ENCODE data around the gene SNRNP35. TPM values are rescaled to one million over a fixed set of nuclear protein-coding genes. Genes with fewer than 3 reads are reported as not detected.
"Not testable (repeated sequence)": the region's sequence is repeated elsewhere in the genome, so short reads cannot be mapped to it uniquely, and the experiment has no call there.

The SNRNP35 gene, protein sequence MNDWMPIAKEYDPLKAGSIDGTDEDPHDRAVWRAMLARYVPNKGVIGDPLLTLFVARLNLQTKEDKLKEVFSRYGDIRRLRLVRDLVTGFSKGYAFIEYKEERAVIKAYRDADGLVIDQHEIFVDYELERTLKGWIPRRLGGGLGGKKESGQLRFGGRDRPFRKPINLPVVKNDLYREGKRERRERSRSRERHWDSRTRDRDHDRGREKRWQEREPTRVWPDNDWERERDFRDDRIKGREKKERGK
- total RNA-seq: 10 to 100 TPM; 21.5 to 21.8 TPM

- Mint-ChIP-seq H3K4me3 (peak within 1 kb of the TSS; percentile 97), H3K9me3 (no peaks in the 10 kb centered on the region), H3K4me1 (ENCODE audit: low read depth) (peaks cover 25% of the 10 kb centered on the region), H3K27me3 (ENCODE audit: low read depth) (no peaks in the 10 kb centered on the region), H3K27ac (peak within 1 kb of the TSS; percentile 100), H3K36me3 (ENCODE audit: low read depth) (peaks cover 17% of the 10 kb centered on the region)
- intact Hi-C loops (cut with micrococcal nuclease): loop anchor here (1.0 to 2.0 kb wide), 7 partner anchors 10 to 483 kb away; partner anchors contain the start of genes KMT5A, MPHOSPH9, MTRFR and OGFOD2
- CTCF ChIA-PET: interaction anchor here (0.7 to 1.2 kb wide), 3 partner anchors 9 to 162 kb away, joined by 3 read pairs; no protein-coding TSS in a partner anchor
- peak; percentile 83 for DNase-seq
These were observed at the start of gene SNRNP35 for GRCh38 chr12:123457980-123458779. Gene SNRNP35, plus strand, starts transcription at chr12:123458139. Its CDS starts 7,402 bp downstream, at chr12:123465541.

DNA sequence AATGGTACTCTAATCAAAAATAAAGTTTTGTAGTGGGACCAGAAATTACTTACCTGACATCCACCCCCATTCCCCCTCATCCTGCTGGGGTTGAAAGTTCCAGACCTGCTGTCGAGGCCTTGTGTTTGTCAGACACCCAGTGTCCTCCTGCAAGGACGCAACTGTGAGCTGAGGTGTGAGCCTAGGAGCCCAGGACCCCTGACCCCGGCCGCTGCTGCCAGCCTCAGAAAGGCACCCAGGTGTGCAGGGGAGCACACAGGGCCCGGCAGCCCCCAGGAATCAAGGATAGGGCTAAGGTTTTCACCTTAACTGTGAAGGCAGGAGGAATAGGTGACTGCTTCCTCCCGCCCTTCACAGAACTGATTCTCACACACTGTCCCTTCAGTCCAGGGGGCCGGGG, 49.3 kb upstream of the SNRNP35 start:
- H3K4me3 Mint-ChIP-seq; H3K9me3 Mint-ChIP-seq; H3K4me1 Mint-ChIP-seq (ENCODE audit: low read depth); CTCF ChIA-PET; DNase-seq; H3K27ac Mint-ChIP-seq; H3K27me3 Mint-ChIP-seq (ENCODE audit: low read depth); intact Hi-C loops (cut with micrococcal nuclease): not testable (repeated sequence)
- peaks cover 22% of the 10 kb centered on the region for H3K36me3 Mint-ChIP-seq (ENCODE audit: low read depth)

DNA sequence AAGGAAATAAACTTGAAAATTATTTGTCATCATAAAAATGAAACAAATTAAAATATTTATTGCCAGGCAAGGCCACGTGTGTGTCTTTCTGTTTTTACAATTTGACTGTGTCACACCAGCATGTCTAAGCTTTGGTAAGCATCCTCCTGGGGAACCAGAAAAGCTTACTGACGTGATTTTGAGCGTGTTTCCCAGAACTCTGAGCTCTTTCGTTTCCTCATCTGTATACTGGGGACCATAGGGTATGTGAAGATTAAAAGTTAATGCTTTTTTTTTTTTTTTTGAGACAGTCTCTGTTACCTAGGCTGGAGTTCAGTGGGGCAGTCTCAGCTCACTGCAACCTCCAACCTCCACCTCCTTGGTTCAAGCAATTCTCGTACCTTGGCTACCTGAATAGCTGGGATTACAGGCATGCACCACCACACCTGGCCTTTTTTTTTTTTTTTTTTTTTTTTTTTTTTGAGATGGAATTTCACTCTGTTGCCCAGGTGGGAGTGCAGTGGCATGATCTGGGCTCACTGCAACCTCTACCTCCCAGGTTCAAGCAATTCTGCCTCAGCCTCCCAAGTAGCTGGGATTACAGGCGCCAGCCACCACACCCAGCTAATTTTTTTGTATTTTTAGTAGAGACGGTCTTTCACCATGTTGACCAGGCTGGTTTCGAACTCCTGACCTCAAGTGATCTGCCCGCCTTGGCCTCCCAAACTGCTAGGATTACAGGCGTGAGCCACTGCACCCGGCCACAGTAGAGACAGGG, 48.5 kb upstream of the SNRNP35 start:
- H3K9me3 Mint-ChIP-seq; H3K27me3 Mint-ChIP-seq (ENCODE audit: low read depth); H3K4me1 Mint-ChIP-seq (ENCODE audit: low read depth); H3K4me3 Mint-ChIP-seq; DNase-seq; intact Hi-C loops (cut with micrococcal nuclease): not testable (repeated sequence)
- Mint-ChIP-seq H3K27ac (peak overlapping the region; percentile 50), H3K36me3 (ENCODE audit: low read depth) (peaks cover 22% of the 10 kb centered on the region)
- CTCF ChIA-PET: interaction anchor here (0.6 to 2.2 kb wide), 2 partner anchors 172 to 316 kb away, joined by 4 read pairs; no protein-coding TSS in a partner anchor

DNA sequence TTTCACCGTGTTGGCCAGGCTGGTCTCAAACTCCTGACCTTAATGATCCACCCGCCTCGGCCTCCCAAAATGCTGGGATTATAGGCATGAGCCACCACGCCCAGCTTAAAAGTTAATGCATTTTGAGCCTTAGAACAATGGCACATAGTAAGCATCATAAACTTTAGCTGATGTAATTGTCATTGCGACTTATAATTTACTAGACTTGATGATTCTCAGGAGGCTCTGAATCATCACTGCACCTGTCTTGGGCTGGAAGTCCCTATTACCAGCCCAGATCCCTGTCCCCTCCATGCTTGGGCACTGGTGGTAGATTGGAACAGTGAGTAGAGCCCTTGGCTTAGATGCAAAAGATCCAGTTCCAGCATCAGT, 47.9 kb upstream of the SNRNP35 start:
- no peak for DNase-seq
- Mint-ChIP-seq H3K4me3 (no peak overlapping the region), H3K27me3 (ENCODE audit: low read depth) (no peaks in the 10 kb centered on the region), H3K36me3 (ENCODE audit: low read depth) (peaks cover 21% of the 10 kb centered on the region), H3K9me3 (no peaks in the 10 kb centered on the region), H3K27ac (peak overlapping the region; percentile 50), H3K4me1 (ENCODE audit: low read depth) (no peaks in the 10 kb centered on the region)
- intact Hi-C loops (cut with micrococcal nuclease): no loop called here
- CTCF ChIA-PET: interaction anchor here (0.6 to 2.2 kb wide), 2 partner anchors 28 to 172 kb away, joined by 4 read pairs; no protein-coding TSS in a partner anchor

DNA sequence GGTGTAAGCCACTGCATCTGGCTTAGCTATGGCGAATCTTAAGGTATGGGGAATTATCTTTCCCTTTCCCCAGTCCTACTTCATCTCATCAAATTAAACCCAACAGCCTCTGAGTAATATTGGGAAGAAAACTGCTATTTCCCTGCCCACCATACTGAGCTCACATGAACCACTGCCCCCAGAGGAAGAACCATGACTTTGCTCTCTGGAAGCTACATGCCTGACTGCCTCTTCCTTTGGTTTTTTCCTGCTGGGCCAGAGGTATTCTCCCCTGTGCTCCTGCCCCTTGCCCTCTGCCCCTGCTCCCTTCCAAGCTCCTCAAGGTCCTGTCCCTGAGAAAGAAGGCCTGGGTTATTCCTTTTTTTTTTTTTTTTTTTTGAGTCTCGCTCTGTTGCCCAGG, 36.6 kb upstream of the SNRNP35 start:
- Mint-ChIP-seq H3K9me3 (no peaks in the 10 kb centered on the region), H3K36me3 (ENCODE audit: low read depth) (peaks cover 31% of the 10 kb centered on the region), H3K4me3 (no peak overlapping the region), H3K27me3 (ENCODE audit: low read depth) (no peaks in the 10 kb centered on the region), H3K27ac (no peak overlapping the region), H3K4me1 (ENCODE audit: low read depth) (peaks cover 1% of the 10 kb centered on the region)
- CTCF ChIA-PET: interaction anchor here (0.5 to 0.6 kb wide), 2 partner anchors 156 to 260 kb away, joined by 3 to 4 read pairs; no protein-coding TSS in a partner anchor
- no peak for DNase-seq
- intact Hi-C loops (cut with micrococcal nuclease): no loop called here

- intact Hi-C loops (cut with micrococcal nuclease): no loop called here
- Mint-ChIP-seq H3K27ac (peak overlapping the region; percentile 74), H3K4me1 (ENCODE audit: low read depth) (peaks cover 27% of the 10 kb centered on the region), H3K4me3 (no peak overlapping the region), H3K27me3 (ENCODE audit: low read depth) (no peaks in the 10 kb centered on the region), H3K9me3 (no peaks in the 10 kb centered on the region), H3K36me3 (ENCODE audit: low read depth) (peaks cover 47% of the 10 kb centered on the region)
- CTCF ChIA-PET: interaction anchor here (0.6 to 1.7 kb wide), 5 partner anchors 9 to 155 kb away, joined by 3 to 4 read pairs (median 3); no protein-coding TSS in a partner anchor
- DNase-seq: peak; percentile 42
These were observed 30.7 kb upstream of the SNRNP35 start for GRCh38 chr12:123427036-123427769.

- H3K27me3 Mint-ChIP-seq (ENCODE audit: low read depth): no peaks in the 10 kb centered on the region
- CTCF ChIA-PET: interaction anchor here (1.4 kb wide), 1 partner anchor 153 kb away, joined by 4 read pairs; no protein-coding TSS in a partner anchor
- no peak overlapping the region for H3K4me3 Mint-ChIP-seq
- peaks cover 39% of the 10 kb centered on the region for H3K4me1 Mint-ChIP-seq (ENCODE audit: low read depth)
- intact Hi-C loops (cut with micrococcal nuclease): no loop called here
- no peak for DNase-seq
- peaks cover 49% of the 10 kb centered on the region for H3K36me3 Mint-ChIP-seq (ENCODE audit: low read depth)
- H3K9me3 Mint-ChIP-seq: no peaks in the 10 kb centered on the region
- peak overlapping the region; percentile 74 for H3K27ac Mint-ChIP-seq
These were observed 29.3 kb upstream of the SNRNP35 start for GRCh38 chr12:123428591-123428990.

GRCh38 chr12:123429101-123429500, 28.8 kb upstream of the SNRNP35 start:
- Mint-ChIP-seq H3K36me3 (ENCODE audit: low read depth) (peaks cover 46% of the 10 kb centered on the region), H3K27ac (peak overlapping the region; percentile 74), H3K4me1 (ENCODE audit: low read depth) (peaks cover 45% of the 10 kb centered on the region)
- DNase-seq; H3K27me3 Mint-ChIP-seq (ENCODE audit: low read depth); CTCF ChIA-PET; H3K9me3 Mint-ChIP-seq; intact Hi-C loops (cut with micrococcal nuclease); H3K4me3 Mint-ChIP-seq: not testable (repeated sequence)

- CTCF ChIA-PET: interaction anchor here (0.7 to 1.0 kb wide), 2 partner anchors 28 to 510 kb away, joined by 3 read pairs; no protein-coding TSS in a partner anchor
- Mint-ChIP-seq H3K36me3 (ENCODE audit: low read depth) (peaks cover 43% of the 10 kb centered on the region), H3K4me3 (peak overlapping the region; percentile 92), H3K4me1 (ENCODE audit: low read depth) (peaks cover 59% of the 10 kb centered on the region), H3K27ac (peak overlapping the region; percentile 88)
- not testable (repeated sequence) for H3K27me3 Mint-ChIP-seq (ENCODE audit: low read depth); H3K9me3 Mint-ChIP-seq
- intact Hi-C loops (cut with micrococcal nuclease): loop anchor here (2.0 to 10.0 kb wide), 3 partner anchors 43 to 457 kb away; partner anchors contain the start of genes ATP6V0A2 and OGFOD2
- peak; percentile 72 for DNase-seq
These were observed 25.8 kb upstream of the SNRNP35 start for GRCh38 chr12:123431951-123432817.

- Mint-ChIP-seq H3K27me3 (ENCODE audit: low read depth) (no peaks in the 10 kb centered on the region), H3K27ac (peak overlapping the region; percentile 88), H3K4me3 (peak overlapping the region; percentile 92), H3K9me3 (no peaks in the 10 kb centered on the region), H3K36me3 (ENCODE audit: low read depth) (peaks cover 34% of the 10 kb centered on the region), H3K4me1 (ENCODE audit: low read depth) (peaks cover 53% of the 10 kb centered on the region)
- no peak for DNase-seq
- CTCF ChIA-PET: interaction anchor here (0.6 kb wide), 1 partner anchor 22 kb away, joined by 3 read pairs; no protein-coding TSS in a partner anchor
- intact Hi-C loops (cut with micrococcal nuclease): loop anchor here (2.0 to 10.0 kb wide), 3 partner anchors 45 to 459 kb away; partner anchors contain the start of genes ATP6V0A2 and OGFOD2
These were observed 24.3 kb upstream of the SNRNP35 start for GRCh38 chr12:123433615-123434014.

Data from activated naive CD4-positive, alpha-beta T cell treated with anti-CD3 and anti-CD28 coated beads for 36 hours (primary cell).